GM21737 (cell line): Measurements from ENCODE around the gene KRT31.
"Not testable (repeated sequence)": the region's sequence is repeated elsewhere in the genome, so short reads cannot be mapped to it uniquely, and the experiment has no call there.

Source experiments
- ATAC-seq: cut with Tn5 transposase; IDR thresholded peaks from one replicate; pipeline ENCODE4 v1.9.1; 2021; ENCODE audit warnings: mild to moderate bottlenecking, moderate library complexity; ENCODE audit not compliant: unreplicated experiment

The KRT31 gene

GRCh38 chr17:41347869-41348760 is 49.3 kb downstream of the KRT31 start:
- ATAC-seq = no peak

GRCh38 chr17:41346421-41346820 is 51.0 kb downstream of the KRT31 start:
- ATAC-seq = not testable (repeated sequence)

DNA sequence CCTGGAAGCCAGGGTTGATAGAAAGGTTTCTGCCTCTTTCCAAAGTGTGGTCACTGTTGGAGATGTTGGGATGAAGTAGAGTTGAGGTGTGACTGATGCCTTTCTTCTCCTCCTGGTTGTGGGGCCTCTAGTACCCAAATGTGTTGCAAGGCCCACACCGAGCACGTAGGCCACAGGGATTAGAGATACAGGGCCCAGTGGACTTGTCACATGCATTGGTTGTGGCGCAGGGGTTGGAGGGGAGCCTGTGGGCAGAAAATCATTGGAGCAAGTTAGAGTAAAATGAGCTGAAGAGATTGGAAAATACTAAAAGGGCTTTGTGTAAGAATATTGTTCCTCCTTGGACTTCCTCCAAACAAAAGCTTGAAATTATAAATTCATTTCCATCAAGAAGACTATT is 51.4 kb downstream of the KRT31 start:
- ATAC-seq = no peak
